SK-MEL-5 (cell line): ENCODE measurements around the gene PSMB2. TPM values are rescaled to one million over a fixed set of nuclear protein-coding genes. Genes with fewer than 3 reads are reported as not detected.

Source experiments
- DNase-seq: peaks from one replicate; pipeline ENCODE4 v3.0.0-alpha.2; 2016; ENCODE audit warnings: low read depth, low spot score
- in situ Hi-C: cut with HindIII; loops from 2 replicates; pipeline ENCODE4 v1.10.0; 2016; ENCODE audit warnings: low sequenced_read_pairs, high pct_unique_total_duplicates, low pct_unique_long_range_greater_than_20kb
- total RNA-seq: library from RNA; depleted of rRNA; stranded (reverse); fragments of >200 nt; shearing (Covaris generic); gene quantifications from 2 replicates; pipeline ENCODE4 v1.2.3, GENCODE V29; 2014; rRNA removed

PSMB2 gene
- total RNA-seq, 1 experiment from 2014 or later = 28.3 TPM

- in situ Hi-C loops = no loop called here
- no peak for DNase-seq
These were observed 85.5 kb downstream of the PSMB2 start for GRCh38 chr1:35555601-35556477.

GRCh38 chr1:35555212-35555584, 86.1 kb downstream of the PSMB2 start:
- in situ Hi-C loops = no loop called here
- DNase-seq = no peak

GRCh38 chr1:35554266-35555211, 86.8 kb downstream of the PSMB2 start:
- in situ Hi-C loops = no loop called here
- no peak for DNase-seq

GRCh38 chr1:35553851-35554250, 87.5 kb downstream of the PSMB2 start:
- in situ Hi-C loops = no loop called here
- DNase-seq = no peak

Other genes starting within 250 kb of the PSMB2 start
- 43.8 and 53.4 TPM in 2 replicates for gene KIAA0319L, start 84.1 kb downstream of the PSMB2 start, total RNA-seq
- gene NCDN, start 83.7 kb downstream of the PSMB2 start, total RNA-seq = 13.4 and 16.2 TPM in 2 replicates
- 1.3 TPM in 2 replicates for gene TFAP2E, start 68.2 kb downstream of the PSMB2 start, total RNA-seq
- gene C1orf216, start 77.4 kb upstream of the PSMB2 start, total RNA-seq = 20.9 and 21.4 TPM in 2 replicates
- gene CLSPN, start 128.5 kb upstream of the PSMB2 start, total RNA-seq = 12.5 and 14.3 TPM in 2 replicates
- 7.6 and 9.2 TPM in 2 replicates for gene AGO4, start 166.5 kb upstream of the PSMB2 start, total RNA-seq
- gene AGO1, start 241.7 kb upstream of the PSMB2 start, total RNA-seq = 10.1 and 13.4 TPM in 2 replicates